Right lobe of liver (tissue), 6 donors: ENCODE data around the gene WWC1. TPM values are rescaled to one million over a fixed set of nuclear protein-coding genes. Genes with fewer than 3 reads are reported as not detected.
"Not testable (repeated sequence)": the region's sequence is repeated elsewhere in the genome, so short reads cannot be mapped to it uniquely, and the experiment has no call there.

Experiments
- ATAC-seq, 4 donors: fragments of 200-7000 bp; cut with Tn5 transposase; one replicate each; pipeline ENCODE4 v1.9.1; 2020; ENCODE audit warnings: mild to moderate bottlenecking in 4 of 4, moderate library complexity in 4 of 4
- DNase-seq, 3 donors: peaks; one replicate each; pipeline ENCODE4 v3.0.0-alpha.2; 2020
- H3K27ac ChIP-seq, 3 donors: fragments of 200-600 bp; one replicate each; pipeline ENCODE4 v1.8.0; 2022
- H3K27me3 ChIP-seq, 2 donors: fragments of 200-600 bp; one replicate each; pipeline ENCODE4 v1.8.0; 2022
- H3K36me3 ChIP-seq, 4 donors: fragments of 200-600 bp; sonication (generic) in 1 of 4; one replicate each; pipeline versions ENCODE4 v1.5.1 to v1.8.0; 2017 to 2022; ENCODE audit warnings: control low read depth in 1 of 4
- H3K4me1 ChIP-seq, 4 donors: fragments of 200-600 bp; sonication (generic) in 1 of 4; one replicate each; pipeline versions ENCODE4 v1.5.1 to v1.8.0; 2017 to 2022; ENCODE audit warnings: control low read depth in 1 of 4
- H3K4me3 ChIP-seq, 3 donors: fragments of 200-600 bp; one replicate each; pipeline ENCODE4 v1.8.0; 2022
- H3K9me3 ChIP-seq, 4 donors: fragments of 200-600 bp; sonication (generic) in 1 of 4; one replicate each; pipeline versions ENCODE4 v1.5.1 to v1.8.0; 2017 to 2022; ENCODE audit warnings: control low read depth in 1 of 4
- CTCF ChIP-seq, 4 donors: fragments of 200-600 bp in 3 of 4; fragments of 450-650 bp in 1 of 4; IDR thresholded peaks; one replicate each; pipeline versions ENCODE4 v1.5.1 to v1.8.0; 2016 to 2022; ENCODE audit warnings: antibody characterized with exemption in 4 of 4, mild to moderate bottlenecking in 2 of 4
- POLR2A ChIP-seq: fragments of 450-650 bp; IDR thresholded peaks from one replicate; pipeline ENCODE4 v1.6.1; 2017; ENCODE audit warnings: antibody characterized with exemption, mild to moderate bottlenecking
- WGBS: methylation state at CpG from one replicate; pipeline ENCODE4 v1.1.6; 2018; ENCODE audit warnings: low coverage, low lambda C conversion rate; ENCODE audit not compliant: insufficient coverage; ENCODE audit errors: missing lambda C conversion rate; 5-methylcytosine and 5-hydroxymethylcytosine counted together
- intact Hi-C, 2 donors: fragments of 100-400 bp; cut with DNase I; formaldehyde crosslinking; loops; one replicate each; pipeline versions ENCODE4 v1.11.2 to v1.14.1; 2022
- total RNA-seq, 6 experiments: library from RNA; depleted of rRNA in 2 of 6; stranded (reverse); fragments of >200 nt in 2 of 6; fragmentation: NEBNext Ultra II Directional in 3 of 6; extraction: Animal tissue kit (Norgen Biotek cat#: 25700) in 3 of 6; gene quantifications; one replicate each; pipeline versions ENCODE4 v1.1.0 to v1.2.4, GENCODE V29; 2016 to 2023
- donor health status: DM: no; HTN: yes; CAD: no.
- donor health status: DM: no; HTN: no; CAD: no.
- donor health status: DM: no; HTN: no; CAD: no.
- donor health status: DM: no; HTN: yes; CAD: no.
- donor health status: DM: no; HTN: yes; CAD: no.

The WWC1 gene
- total RNA-seq, 6 experiments from 2014 or later, result 9.6 to 74.4 (median 23.5) TPM

DNA sequence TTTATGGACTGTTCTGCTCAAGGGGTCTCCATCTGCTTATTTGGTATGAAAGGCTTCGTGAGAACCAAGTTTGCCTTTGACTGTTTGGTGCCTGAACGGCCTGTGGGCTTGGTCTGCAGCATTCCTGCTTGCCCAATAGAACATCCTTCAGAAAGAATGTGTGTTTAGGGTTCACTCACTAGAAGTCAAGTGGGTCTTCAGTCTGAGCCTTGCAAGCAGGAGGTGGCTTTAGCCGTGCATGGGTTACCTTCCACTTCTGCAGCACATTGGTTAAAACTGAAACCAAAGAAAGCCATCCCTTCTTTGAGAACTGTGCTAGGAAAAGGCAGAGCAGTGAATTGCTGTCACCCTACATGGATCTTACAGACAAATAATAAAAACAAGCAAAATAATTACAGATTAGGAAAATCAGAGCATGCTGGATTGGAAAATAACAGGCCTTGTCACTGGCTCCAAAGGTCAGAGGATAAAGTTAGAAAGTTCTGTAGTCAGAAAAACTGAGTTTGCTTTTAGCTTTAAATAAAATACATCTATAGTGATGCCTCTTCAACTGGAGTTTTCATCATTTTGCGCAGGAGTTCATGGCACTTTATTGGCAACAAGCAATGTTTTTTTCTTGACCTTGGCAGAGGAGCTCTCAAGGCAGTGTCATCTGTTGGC is 16.6 kb downstream of the WWC1 start:
- no peaks in the 10 kb centered on the region for H3K27me3 ChIP-seq
- TF ChIP-seq POLR2A (no peak), CTCF (IDR thresholded peaks at IDR 0.05) (no peak)
- no peaks in the 10 kb centered on the region for H3K36me3 ChIP-seq
- DNase-seq (no peak), ATAC-seq (no peak)
- H3K4me1 ChIP-seq, result peaks cover 0 to 47% (median 26%) of the 10 kb centered on the region in 4 donors
- WGBS, result 64% methylated on average over 4 of the region's 4 CpGs
- H3K27ac ChIP-seq, result peak overlapping the region in 2 of 3 donors; percentile 64 to 88
- intact Hi-C loops, result no loop called here
- H3K4me3 ChIP-seq, result no peak overlapping the region
- H3K9me3 ChIP-seq, result no peaks in the 10 kb centered on the region

DNA sequence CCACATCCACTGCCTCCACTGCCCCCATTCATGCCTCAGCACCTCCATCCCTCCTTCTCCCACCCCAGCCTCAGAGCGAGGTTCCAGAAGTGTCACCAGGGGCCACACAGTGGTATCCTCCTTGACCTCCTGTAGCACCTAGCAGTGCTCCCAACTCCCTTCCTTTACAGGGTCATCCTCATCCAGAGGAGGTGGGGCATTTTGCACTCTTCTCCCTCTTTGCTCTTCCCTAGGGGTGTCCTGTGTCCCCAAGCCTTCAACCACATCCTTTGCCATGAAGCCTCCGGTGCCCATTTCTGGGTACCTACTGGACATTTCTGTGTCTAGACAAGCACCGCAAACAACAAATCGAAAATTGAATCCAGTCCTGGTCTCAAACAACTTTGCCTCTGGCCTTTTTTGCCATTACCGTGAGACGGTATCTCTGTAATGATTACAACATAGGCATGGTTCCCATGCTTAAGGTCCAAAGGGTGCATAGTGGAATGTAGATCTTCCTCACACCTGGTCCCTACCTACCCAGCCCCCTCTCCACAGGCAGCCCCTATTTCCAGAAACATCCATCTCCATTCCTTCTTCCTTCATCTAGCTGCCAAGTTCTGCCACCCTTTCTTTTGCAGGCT is 17.6 kb downstream of the WWC1 start:
- Histone ChIP-seq H3K9me3 (no peaks in the 10 kb centered on the region), H3K4me1 (peaks cover 0 to 53% (median 30%) of the 10 kb centered on the region in 4 donors), H3K27me3 (no peaks in the 10 kb centered on the region), H3K27ac (peak overlapping the region; percentile 57 to 88 (median 64)), H3K4me3 (no peak overlapping the region), H3K36me3 (no peaks in the 10 kb centered on the region)
- intact Hi-C loops, result no loop called here
- peak; percentile 67 to 87 (median 82) for ATAC-seq
- DNase-seq, result peak in 2 of 3 donors; percentile 25 to 65
- no peak for TF ChIP-seq CTCF (IDR thresholded peaks at IDR 0.05)
- peak; percentile 60 for TF ChIP-seq POLR2A
- 31% methylated on average over 6 of the region's 6 CpGs for WGBS

DNA sequence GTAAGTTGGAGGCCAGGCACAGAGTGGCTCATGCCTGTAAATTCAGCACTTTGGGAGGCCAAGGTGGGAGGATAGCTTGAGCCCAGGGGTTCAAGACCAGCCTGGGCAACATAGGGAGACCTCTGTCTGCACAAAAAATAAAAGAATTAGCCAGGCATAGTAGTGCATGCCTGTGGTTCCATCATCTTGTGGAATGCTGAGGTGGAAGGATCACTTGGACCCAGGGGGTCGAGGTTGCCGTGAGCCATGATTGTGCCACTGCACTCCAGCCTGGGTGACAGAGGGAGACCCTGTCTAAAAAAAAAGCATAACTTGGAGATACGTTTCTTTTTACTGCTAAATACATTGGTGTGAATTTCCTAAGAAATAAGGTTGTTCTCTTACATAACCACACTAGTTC is 19.1 kb downstream of the WWC1 start:
- DNase-seq, intact Hi-C loops, H3K9me3 ChIP-seq, H3K27me3 ChIP-seq, H3K36me3 ChIP-seq, ATAC-seq, H3K4me3 ChIP-seq: not testable (repeated sequence)
- H3K4me1 ChIP-seq, result peaks cover 0 to 54% (median 32%) of the 10 kb centered on the region in 4 donors
- peak overlapping the region in 1 of 3 donors; percentile 88 for H3K27ac ChIP-seq
- 88% methylated on average over 3 of the region's 3 CpGs for WGBS

GRCh38 chr5:168311061-168311566 is 19.7 kb downstream of the WWC1 start:
- intact Hi-C loops, result no loop called here
- DNase-seq (no peak), ATAC-seq (no peak)
- Histone ChIP-seq H3K4me1 (peaks cover 0 to 54% (median 32%) of the 10 kb centered on the region in 4 donors), H3K36me3 (no peaks in the 10 kb centered on the region), H3K27ac (peak overlapping the region in 1 of 3 donors; percentile 88), H3K9me3 (no peaks in the 10 kb centered on the region), H3K4me3 (no peak overlapping the region), H3K27me3 (no peaks in the 10 kb centered on the region)
- no peak for TF ChIP-seq POLR2A
- TF ChIP-seq CTCF (IDR thresholded peaks at IDR 0.05), result no peak
- WGBS, result 72% methylated on average over 4 of the region's 6 CpGs
